RWPE1 (cell line): Measurements from ENCODE around the gene CBR3.

Experiments
- CTCF ChIA-PET: fragments of 350-600 bp; sonication (Branson Sonifier 250); formaldehyde crosslinking; extraction: SDS; loops from one replicate; lab custom pipeline; 2021; lab: Yijun Ruan, JAX
- POLR2A ChIA-PET: fragments of 400-600 bp; formaldehyde crosslinking; extraction: SDS; loops from one replicate; lab custom pipeline; 2020; ENCODE audit warnings: antibody characterized with exemption; ENCODE audit not compliant: low non-redundant PET; lab: Yijun Ruan, JAX
- DNase-seq: peaks from one replicate; pipeline ENCODE4 v3.0.0; 2012; ENCODE audit warnings: low spot score
- H3K27ac ChIP-seq: fragments of 450-650 bp; 2 replicates; pipeline ENCODE4 v1.5.1; 2017
- CTCF ChIP-seq: fragments of 450-650 bp; conservative IDR thresholded peaks from 2 replicates; pipeline ENCODE4 v1.5.1; 2017; ENCODE audit warnings: low read depth, mild to moderate bottlenecking

The CBR3 gene

GRCh38 chr21:36193200-36193599 is 58.3 kb downstream of the CBR3 start:
- no peak for TF ChIP-seq CTCF
- POLR2A ChIA-PET = no interaction called here
- CTCF ChIA-PET = interaction anchor here (0.7 kb wide), 2 partner anchors 9 to 771 kb away, joined by 3 read pairs; no protein-coding TSS in a partner anchor
- no peak overlapping the region for H3K27ac ChIP-seq
- DNase-seq = peak; percentile 36

GRCh38 chr21:36194024-36194423 is 59.1 kb downstream of the CBR3 start:
- POLR2A ChIA-PET = no interaction called here
- DNase-seq = no peak
- no peak overlapping the region for H3K27ac ChIP-seq
- CTCF ChIA-PET = no interaction called here
- no peak for TF ChIP-seq CTCF

GRCh38 chr21:36195613-36196012 is 60.7 kb downstream of the CBR3 start:
- ChIA-PET POLR2A (no interaction called here), CTCF (interaction anchor here (0.8 kb wide), 1 partner anchor 135 kb away, joined by 3 read pairs; no protein-coding TSS in a partner anchor)
- no peak for TF ChIP-seq CTCF

More at GRCh38 chr21:36195613-36196012, 60.7 kb downstream of the CBR3 start:
- H3K27ac ChIP-seq = no peak overlapping the region
- no peak for DNase-seq
